ENCODE data around the gene TIGD3. TPM values are rescaled to one million over a fixed set of nuclear protein-coding genes. Genes with fewer than 3 reads are reported as not detected.

Gene TIGD3
- total and polyA plus RNA-seq, 2 of the 13 experiments (the other 11 are each of a cell fraction or from before 2014, with no cell fraction given) = 0.49 to 4.9 TPM

DNA sequence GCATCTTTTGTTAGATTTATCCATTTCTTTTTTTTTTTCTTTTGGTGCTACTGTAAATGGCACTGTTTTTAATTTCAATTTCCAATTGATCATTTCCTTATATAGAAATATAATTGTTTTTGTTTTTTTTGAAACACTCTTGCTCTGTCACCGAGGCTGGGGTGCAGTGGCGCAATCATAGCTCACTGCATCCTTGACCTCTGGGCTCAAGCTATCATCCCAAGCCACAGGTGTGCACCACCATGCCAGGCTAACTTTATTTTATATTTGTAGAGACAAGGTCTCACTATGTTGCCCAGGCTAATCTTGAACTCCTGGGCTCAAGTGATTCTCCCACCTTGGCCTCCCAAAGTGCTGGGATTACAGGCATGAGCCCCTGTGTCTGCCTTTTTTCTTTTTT, 48.2 kb downstream of the TIGD3 start:
- no peak overlapping the region for H3K9ac ChIP-seq (ENCODE audit: insufficient read depth, low read depth, low read length)
- peak; percentile 66; the same call in 1 of the 2 replicates for TF ChIP-seq ZNF460 (CRISPR knock-in tag; IDR thresholded peaks at IDR 0.05; ENCODE audit: borderline replicate concordance)
- TF ChIP-seq, protein P1, sequence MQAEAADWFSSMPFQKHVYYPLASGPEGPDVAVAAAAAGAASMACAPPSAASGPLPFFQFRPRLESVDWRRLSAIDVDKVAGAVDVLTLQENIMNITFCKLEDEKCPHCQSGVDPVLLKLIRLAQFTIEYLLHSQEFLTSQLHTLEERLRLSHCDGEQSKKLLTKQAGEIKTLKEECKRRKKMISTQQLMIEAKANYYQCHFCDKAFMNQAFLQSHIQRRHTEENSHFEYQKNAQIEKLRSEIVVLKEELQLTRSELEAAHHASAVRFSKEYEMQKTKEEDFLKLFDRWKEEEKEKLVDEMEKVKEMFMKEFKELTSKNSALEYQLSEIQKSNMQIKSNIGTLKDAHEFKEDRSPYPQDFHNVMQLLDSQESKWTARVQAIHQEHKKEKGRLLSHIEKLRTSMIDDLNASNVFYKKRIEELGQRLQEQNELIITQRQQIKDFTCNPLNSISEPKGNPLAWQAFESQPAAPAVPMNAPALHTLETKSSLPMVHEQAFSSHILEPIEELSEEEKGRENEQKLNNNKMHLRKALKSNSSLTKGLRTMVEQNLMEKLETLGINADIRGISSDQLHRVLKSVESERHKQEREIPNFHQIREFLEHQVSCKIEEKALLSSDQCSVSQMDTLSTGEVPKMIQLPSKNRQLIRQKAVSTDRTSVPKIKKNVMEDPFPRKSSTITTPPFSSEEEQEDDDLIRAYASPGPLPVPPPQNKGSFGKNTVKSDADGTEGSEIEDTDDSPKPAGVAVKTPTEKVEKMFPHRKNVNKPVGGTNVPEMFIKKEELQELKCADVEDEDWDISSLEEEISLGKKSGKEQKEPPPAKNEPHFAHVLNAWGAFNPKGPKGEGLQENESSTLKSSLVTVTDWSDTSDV (CRISPR knock-in tag; IDR thresholded peaks at IDR 0.05) = no peak
- TF ChIP-seq SMAD1 (CRISPR knock-in tag; IDR thresholded peaks at IDR 0.05; ENCODE audit: borderline replicate concordance, low read depth) = no peak
- TF ChIP-seq, protein P2, sequence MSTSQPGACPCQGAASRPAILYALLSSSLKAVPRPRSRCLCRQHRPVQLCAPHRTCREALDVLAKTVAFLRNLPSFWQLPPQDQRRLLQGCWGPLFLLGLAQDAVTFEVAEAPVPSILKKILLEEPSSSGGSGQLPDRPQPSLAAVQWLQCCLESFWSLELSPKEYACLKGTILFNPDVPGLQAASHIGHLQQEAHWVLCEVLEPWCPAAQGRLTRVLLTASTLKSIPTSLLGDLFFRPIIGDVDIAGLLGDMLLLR (CRISPR knock-in tag; IDR thresholded peaks at IDR 0.05) = no peak
- TF ChIP-seq, protein P3, sequence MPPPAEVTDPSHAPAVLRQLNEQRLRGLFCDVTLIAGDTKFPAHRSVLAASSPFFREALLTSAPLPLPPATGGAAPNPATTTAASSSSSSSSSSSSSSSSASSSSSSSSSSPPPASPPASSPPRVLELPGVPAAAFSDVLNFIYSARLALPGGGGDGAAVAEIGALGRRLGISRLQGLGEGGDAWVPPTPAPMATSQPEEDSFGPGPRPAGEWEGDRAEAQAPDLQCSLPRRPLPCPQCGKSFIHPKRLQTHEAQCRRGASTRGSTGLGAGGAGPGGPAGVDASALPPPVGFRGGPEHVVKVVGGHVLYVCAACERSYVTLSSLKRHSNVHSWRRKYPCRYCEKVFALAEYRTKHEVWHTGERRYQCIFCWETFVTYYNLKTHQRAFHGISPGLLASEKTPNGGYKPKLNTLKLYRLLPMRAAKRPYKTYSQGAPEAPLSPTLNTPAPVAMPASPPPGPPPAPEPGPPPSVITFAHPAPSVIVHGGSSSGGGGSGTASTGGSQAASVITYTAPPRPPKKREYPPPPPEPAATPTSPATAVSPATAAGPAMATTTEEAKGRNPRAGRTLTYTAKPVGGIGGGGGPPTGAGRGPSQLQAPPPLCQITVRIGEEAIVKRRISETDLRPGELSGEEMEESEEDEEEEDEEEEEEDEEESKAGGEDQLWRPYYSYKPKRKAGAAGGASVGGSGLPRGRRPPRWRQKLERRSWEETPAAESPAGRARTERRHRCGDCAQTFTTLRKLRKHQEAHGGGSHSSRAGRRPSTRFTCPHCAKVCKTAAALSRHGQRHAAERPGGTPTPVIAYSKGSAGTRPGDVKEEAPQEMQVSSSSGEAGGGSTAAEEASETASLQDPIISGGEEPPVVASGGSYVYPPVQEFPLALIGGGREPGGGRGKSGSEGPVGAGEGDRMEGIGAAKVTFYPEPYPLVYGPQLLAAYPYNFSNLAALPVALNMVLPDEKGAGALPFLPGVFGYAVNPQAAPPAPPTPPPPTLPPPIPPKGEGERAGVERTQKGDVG (CRISPR knock-in tag; IDR thresholded peaks at IDR 0.05; ENCODE audit: borderline replicate concordance) = no peak
- no peak for TF ChIP-seq ZNF674 (CRISPR knock-in tag; IDR thresholded peaks at IDR 0.05; ENCODE audit: low read depth)
- TF ChIP-seq, protein P4, sequence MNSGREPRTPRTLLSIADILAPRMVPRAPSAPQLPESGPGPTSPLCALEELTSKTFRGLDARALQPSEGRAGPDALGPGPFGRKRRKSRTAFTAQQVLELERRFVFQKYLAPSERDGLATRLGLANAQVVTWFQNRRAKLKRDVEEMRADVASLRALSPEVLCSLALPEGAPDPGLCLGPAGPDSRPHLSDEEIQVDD (CRISPR knock-in tag; IDR thresholded peaks at IDR 0.05; ENCODE audit: borderline replicate concordance) = no peak
- peak in 1 of 2 experiments; percentile 45; a peak in 1 of 4 replicates for TF ChIP-seq NR2F1 (CRISPR knock-in tag; IDR thresholded peaks at IDR 0.05)
- no peak for TF ChIP-seq ZSCAN29 (CRISPR knock-in tag; conservative IDR thresholded peaks at IDR 0.05)
- TF ChIP-seq EED (CRISPR knock-in tag; IDR thresholded peaks at IDR 0.05) = no peak
- TF ChIP-seq ZNF260 (CRISPR knock-in tag; IDR thresholded peaks at IDR 0.05; ENCODE audit: borderline replicate concordance, low read depth) = no peak
- TF ChIP-seq ZNF225 (CRISPR knock-in tag; IDR thresholded peaks at IDR 0.05) = no peak
- TF ChIP-seq, protein P5, sequence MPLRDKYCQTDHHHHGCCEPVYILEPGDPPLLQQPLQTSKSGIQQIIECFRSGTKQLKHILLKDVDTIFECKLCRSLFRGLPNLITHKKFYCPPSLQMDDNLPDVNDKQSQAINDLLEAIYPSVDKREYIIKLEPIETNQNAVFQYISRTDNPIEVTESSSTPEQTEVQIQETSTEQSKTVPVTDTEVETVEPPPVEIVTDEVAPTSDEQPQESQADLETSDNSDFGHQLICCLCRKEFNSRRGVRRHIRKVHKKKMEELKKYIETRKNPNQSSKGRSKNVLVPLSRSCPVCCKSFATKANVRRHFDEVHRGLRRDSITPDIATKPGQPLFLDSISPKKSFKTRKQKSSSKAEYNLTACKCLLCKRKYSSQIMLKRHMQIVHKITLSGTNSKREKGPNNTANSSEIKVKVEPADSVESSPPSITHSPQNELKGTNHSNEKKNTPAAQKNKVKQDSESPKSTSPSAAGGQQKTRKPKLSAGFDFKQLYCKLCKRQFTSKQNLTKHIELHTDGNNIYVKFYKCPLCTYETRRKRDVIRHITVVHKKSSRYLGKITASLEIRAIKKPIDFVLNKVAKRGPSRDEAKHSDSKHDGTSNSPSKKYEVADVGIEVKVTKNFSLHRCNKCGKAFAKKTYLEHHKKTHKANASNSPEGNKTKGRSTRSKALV (CRISPR knock-in tag; IDR thresholded peaks at IDR 0.05) = no peak
- TF ChIP-seq ZNF878 (CRISPR knock-in tag; IDR thresholded peaks at IDR 0.05) = no peak
- 0 out of 2 replicates have a peak, but pooled peaks have one; percentile 32 for TF ChIP-seq RARA (CRISPR knock-in tag; IDR thresholded peaks at IDR 0.05)
- peak; percentile 71 for TF ChIP-seq CEBPG (CRISPR knock-in tag; IDR thresholded peaks at IDR 0.05)

More for the DNA sequence above, 48.2 kb downstream of the TIGD3 start:
- Histone ChIP-seq H3K4me2 (ENCODE audit: low read depth, low read length) (no peak overlapping the region), H3K27ac (ENCODE audit: extremely low read length, insufficient read depth, low read length) (no peak overlapping the region), H3K4me3 (replicated peaks in 1 of 3; ENCODE audit: insufficient read depth in 1 of 3, low read depth in 2 of 3, low read length in 3 of 3) (no peak overlapping the region), H3K36me3 (replicated peaks in 1 of 2; ENCODE audit: control insufficient read depth in 1 of 2, insufficient read depth in 2 of 2, low read length in 2 of 2) (peaks cover 11 to 16% of the 10 kb centered on the region in 2 experiments; a peak in 4 of 5 replicates), H4K20me1 (ENCODE audit: insufficient read depth, low read length) (no peaks in the 10 kb centered on the region), H2AFZ (ENCODE audit: low read length) (no peak overlapping the region), H3K79me2 (ENCODE audit: insufficient read depth, low read length) (no peaks in the 10 kb centered on the region), H3K9me3 (ENCODE audit: low read length) (no peaks in the 10 kb centered on the region), H3K4me1 (ENCODE audit: insufficient read depth, low read length) (peaks cover 19% of the 10 kb centered on the region), H3K27me3 (ENCODE audit: control insufficient read depth in 1 of 2, insufficient read depth in 2 of 2, low read length in 2 of 2) (no peaks in the 10 kb centered on the region)
- 55% methylated on average over 2 of the region's 2 CpGs for WGBS (ENCODE audit: low lambda C conversion rate)
- ChIA-PET POLR2A (interaction anchor here (1.3 to 7.6 kb wide), 8 partner anchors 15 to 96 kb away, joined by 3 to 98 read pairs (median 8); partner anchors contain the start of genes FRMD8, MALAT1, NEAT1 and SLC25A45), CTCF (ENCODE audit: low intra/inter-chr PET ratio, low total read pairs) (no interaction called here)
- FAIRE-seq = no peak
- in situ Hi-C loops (cut with HindIII; ENCODE audit: extremely low pct_ligation_motif_present, low pct_unique_long_range_greater_than_20kb) (no loop called here), intact Hi-C loops (cut with micrococcal nuclease; ENCODE audit: unreplicated experiment) (no loop called here)
- BruUV-seq (replicated peaks) = no TSS peak
- no peak for ATAC-seq
- DNase-seq (ENCODE audit: low spot score) = no peak
